Ovary (tissue), 3 donors: ENCODE data around the gene PPP2R3B.

ENCODE experiments used
- CTCF ChIP-seq, 3 donors: fragments of 450-650 bp in 2 of 3; fragments of 200-600 bp in 1 of 3; IDR thresholded peaks; one replicate each; pipeline versions ENCODE4 v1.5.1 to v1.8.0; 2016 to 2022; ENCODE audit warnings: antibody characterized with exemption in 3 of 3, mild to moderate bottlenecking in 1 of 3
- POLR2A ChIP-seq: fragments of 450-650 bp; IDR thresholded peaks from one replicate; pipeline ENCODE4 v1.6.1; 2017; ENCODE audit warnings: antibody characterized with exemption, mild to moderate bottlenecking, moderate library complexity
- donor health status: DM: no; HTN: no; CAD: no.

DNA sequence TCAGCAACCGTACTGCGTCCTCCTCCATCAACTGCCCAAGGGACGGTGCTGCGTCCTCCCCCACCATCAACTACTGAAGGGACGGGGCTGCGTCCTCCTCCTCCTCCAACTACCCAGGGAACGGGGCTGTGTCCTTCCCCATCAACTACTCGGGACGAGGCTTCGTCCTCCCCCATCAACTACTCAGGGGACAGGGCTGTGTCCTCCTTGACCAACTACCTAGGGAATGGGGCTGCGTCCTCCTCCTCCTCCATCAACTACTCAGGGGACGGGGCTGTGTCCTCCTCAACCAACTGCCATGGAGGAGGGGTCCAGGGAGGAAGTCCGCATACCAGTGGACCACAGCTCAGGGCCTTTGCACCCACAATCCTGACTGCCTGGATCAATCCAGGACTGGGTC, 24.4 kb downstream of the PPP2R3B start:
- TF ChIP-seq CTCF (IDR thresholded peaks at IDR 0.05) (no peak), POLR2A (no peak)
